Stimulated activated naive CD8-positive, alpha-beta T cell treated with anti-CD3 and anti-CD28 coated beads, Interleukin-15, amount 100 ng/mL, for 72 hours (primary cell): ENCODE data around the gene VAMP5.
"Not testable (repeated sequence)": the region's sequence is repeated elsewhere in the genome, so short reads cannot be mapped to it uniquely, and the experiment has no call there.

Source experiments
- ATAC-seq: fragments of 150-1000 bp; cut with Tn5 transposase; 2 replicates; pipeline ENCODE4 v1.10.0; 2021; ENCODE audit warnings: mild to moderate bottlenecking, moderate library complexity
- DNase-seq, 2 donors: peaks; one replicate each; pipeline ENCODE4 v3.0.0; 2021 to 2022
- H3K27ac Mint-ChIP-seq, 2 donors: one replicate each; pipeline ENCODE4 v1.8.0; 2022; ENCODE audit warnings: mild to moderate bottlenecking in 2 of 2, mixed read lengths in 2 of 2, moderate library complexity in 2 of 2
- H3K27me3 Mint-ChIP-seq: one replicate; pipeline ENCODE4 v1.8.0; 2022; ENCODE audit warnings: mixed read lengths
- H3K4me1 Mint-ChIP-seq: one replicate; pipeline ENCODE4 v1.8.0; 2022; ENCODE audit warnings: mild to moderate bottlenecking, mixed read lengths
- H3K4me3 Mint-ChIP-seq, 2 donors: one replicate each; pipeline ENCODE4 v1.8.0; 2022; ENCODE audit warnings: mild to moderate bottlenecking in 2 of 2, mixed read lengths in 2 of 2, moderate library complexity in 1 of 2
- H3K9me3 Mint-ChIP-seq, 2 donors: one replicate each; pipeline ENCODE4 v1.8.0; 2022; ENCODE audit warnings: mixed read lengths in 2 of 2

VAMP5 gene

DNA sequence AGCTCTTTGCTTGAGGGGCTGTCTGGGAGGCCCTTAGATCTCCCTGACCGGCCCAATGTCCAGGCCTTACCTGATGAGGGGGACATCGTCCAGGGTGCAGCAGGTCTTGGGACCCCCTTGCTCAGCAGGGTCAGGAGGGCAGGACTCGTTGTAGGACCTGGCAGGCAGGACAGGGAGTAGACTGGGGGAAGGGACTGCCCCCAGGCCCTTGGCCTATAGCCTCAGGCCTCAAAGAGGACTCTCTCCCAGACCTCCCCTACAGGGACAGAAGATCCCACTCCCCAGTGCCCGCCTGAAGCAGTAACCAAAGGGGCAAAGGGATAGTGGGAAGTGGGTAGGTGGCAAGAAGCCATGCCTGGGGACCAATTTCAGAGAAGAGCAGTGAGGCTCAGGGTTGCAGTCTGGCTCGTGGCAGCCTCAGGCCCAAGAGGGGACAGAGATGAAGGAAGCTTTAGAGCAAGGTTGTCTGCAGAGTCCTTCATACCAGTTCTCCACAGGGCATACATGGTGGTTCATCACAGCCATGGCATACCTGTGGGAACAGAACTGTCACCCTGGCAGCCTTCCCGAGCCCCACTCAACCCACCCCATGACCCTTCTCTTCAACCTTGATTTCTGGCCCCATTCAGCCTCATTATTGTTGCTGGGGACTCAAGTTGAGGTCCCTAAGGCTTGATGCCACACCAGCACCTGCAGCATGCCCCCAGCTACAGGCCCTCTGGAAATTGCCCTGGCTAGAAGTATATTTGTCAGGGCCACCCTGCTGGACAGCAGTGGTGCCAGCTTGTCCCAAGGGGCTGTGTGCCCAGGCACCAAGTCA lies 16.9 kb downstream of the VAMP5 start:
- Mint-ChIP-seq H3K4me1 (peaks cover 66% of the 10 kb centered on the region), H3K27me3 (no peaks in the 10 kb centered on the region), H3K27ac (peak overlapping the region in 1 of 2 donors; percentile 87), H3K9me3 (no peaks in the 10 kb centered on the region), H3K4me3 (peak overlapping the region; percentile 81 to 88)
- ATAC-seq (no peak), DNase-seq (no peak)

DNA sequence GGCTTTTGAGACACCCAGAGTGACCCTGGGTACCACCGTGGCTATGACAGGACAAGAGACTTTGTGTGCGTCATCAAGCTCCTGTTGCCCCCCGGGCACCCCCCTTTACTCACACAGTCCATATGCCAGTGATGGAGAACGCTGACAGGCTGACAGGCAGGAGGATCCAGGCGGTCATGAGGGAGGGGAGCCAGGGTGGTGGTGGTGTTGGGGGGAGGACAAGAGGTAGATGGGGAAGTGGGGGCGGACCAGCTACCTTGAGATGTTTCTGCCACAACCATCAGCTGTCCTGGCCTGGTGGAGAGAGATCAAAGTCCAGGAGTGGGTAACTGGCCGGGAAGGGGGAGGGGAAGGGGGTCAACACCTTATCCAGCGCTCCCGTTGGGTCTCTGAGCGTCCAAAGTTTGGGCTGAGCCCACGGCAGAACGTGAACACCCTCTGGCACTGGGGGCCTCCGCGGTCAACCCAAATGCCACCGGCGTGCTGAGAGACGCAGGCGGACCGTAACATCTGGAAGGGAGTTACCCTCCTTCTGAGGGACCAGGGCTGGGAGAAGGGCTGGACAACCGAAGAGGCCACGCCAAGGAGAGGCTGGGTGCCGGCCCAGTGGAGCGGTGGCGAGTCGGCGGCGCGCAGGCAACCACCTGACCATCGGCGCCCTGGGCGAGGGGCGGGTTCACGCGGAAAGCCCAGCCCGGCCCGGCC lies 17.7 kb downstream of the VAMP5 start:
- Mint-ChIP-seq H3K27ac (peak overlapping the region; percentile 46 to 87), H3K9me3 (no peaks in the 10 kb centered on the region)

DNA sequence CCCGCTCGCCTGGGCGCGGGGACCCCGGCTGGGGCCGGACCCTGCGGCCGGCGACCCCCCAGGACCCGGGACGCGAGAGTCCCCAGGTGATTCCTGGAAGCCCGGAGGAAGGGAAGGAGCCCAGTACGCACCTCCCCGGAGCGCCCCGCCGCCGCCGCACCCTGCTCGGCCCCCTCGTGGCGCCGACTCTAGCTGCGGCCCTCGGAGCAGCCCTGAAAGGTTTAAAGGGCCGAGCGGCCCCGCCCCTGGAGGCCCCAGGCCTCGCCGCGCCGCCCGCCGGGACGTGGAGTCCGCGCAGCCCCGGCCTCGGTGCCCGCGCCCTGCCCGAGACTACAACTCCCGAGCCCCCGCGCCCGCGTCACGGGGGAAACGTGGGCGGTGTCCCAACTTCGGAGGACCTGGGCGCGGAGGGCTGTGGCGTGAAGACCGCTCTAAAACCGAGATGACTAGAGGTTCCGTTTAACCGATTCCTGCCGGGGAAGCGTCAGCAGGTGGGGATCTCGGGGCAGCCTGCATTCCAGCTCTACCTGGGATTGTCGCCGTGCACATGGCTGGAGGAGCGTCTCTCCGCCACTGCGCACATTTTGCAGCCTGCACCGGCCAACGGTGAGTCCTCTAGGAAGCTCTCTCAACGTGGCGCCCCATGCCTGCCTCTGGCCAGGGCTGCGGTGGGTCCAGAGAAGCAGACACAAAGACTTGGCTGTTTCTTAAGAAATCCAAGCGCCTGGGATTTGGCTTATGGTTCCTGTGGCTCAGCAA lies 18.4 kb downstream of the VAMP5 start, which contains the start of gene TMEM150A:
TMEM150A (minus strand) TSS at position 223 of the 759 bp plus-strand sequence. CDS start 750 bp downstream, outside the sequence.
- Mint-ChIP-seq H3K4me3 (peak within 1 kb of the TSS; percentile 88 to 92), H3K4me1 (peaks cover 52% of the 10 kb centered on the region), H3K27ac (peak within 1 kb of the TSS; percentile 70 to 87), H3K27me3 (no peaks in the 10 kb centered on the region), H3K9me3 (no peaks in the 10 kb centered on the region)
- DNase-seq (peak; percentile 86 to 87), ATAC-seq (peak; percentile 95)

More for the DNA sequence above, 17.7 kb downstream of the VAMP5 start:
- DNase-seq (no peak), ATAC-seq (peak; percentile 27)
- H3K27me3 Mint-ChIP-seq, result no peaks in the 10 kb centered on the region
- H3K4me1 Mint-ChIP-seq, result peaks cover 59% of the 10 kb centered on the region
- H3K4me3 Mint-ChIP-seq, result peak overlapping the region; percentile 81 to 88

DNA sequence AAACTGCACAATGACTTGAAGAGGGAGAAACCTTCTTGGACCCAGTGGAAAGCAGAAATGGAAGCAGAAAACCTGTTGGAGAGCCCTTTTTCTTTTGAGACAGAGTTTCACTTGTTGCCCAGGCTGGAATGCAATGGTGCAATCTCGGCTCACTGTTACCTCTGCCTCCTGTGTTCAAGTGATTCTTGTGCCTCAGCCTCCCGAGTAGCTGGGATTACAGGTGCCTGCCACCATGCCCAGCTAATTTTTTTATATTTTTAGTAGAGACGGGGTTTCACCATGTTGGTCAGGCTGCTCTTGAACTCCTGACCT lies 19.9 kb downstream of the VAMP5 start:
- Mint-ChIP-seq H3K4me1 (peaks cover 55% of the 10 kb centered on the region), H3K4me3 (peak overlapping the region; percentile 85 to 92)
- H3K9me3 Mint-ChIP-seq, DNase-seq, H3K27me3 Mint-ChIP-seq, H3K27ac Mint-ChIP-seq, ATAC-seq: not testable (repeated sequence)

DNA sequence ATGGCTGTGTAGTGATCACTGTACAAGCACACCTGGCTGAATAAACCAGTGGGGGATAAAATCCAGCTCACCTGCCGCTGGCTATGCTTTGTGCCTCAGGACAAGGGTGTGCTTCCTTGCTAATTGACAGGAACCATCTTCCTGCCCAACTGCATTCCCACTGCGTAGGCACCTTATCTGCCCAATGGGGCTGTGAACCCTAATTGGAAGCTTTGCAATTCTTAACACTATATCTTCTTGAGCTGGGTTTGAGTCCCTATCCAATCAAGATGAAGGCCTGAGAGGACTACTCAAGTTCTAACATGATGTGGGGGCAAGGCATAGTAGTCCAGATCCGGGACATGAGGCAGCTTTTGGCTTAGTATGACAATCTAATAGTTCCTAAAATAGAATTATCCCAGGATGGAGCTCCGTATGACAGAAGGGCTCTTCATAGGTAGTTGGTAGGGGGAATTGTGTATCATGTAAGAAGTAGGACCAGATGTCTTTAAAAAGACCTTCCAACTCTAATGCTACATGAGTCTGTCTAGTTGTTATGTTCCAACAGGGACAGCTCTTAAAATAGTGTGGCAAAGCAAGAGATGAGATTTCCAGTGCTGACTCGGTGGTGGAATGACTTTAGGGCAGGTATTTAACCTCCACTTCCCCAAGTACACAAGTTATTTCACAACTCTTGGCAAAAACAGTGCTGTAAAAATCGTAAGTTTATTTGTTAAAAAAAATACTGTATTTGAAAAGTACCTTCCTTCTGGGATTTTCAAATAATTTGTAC lies 20.5 kb downstream of the VAMP5 start:
- no peak overlapping the region for H3K4me3 Mint-ChIP-seq

DNA sequence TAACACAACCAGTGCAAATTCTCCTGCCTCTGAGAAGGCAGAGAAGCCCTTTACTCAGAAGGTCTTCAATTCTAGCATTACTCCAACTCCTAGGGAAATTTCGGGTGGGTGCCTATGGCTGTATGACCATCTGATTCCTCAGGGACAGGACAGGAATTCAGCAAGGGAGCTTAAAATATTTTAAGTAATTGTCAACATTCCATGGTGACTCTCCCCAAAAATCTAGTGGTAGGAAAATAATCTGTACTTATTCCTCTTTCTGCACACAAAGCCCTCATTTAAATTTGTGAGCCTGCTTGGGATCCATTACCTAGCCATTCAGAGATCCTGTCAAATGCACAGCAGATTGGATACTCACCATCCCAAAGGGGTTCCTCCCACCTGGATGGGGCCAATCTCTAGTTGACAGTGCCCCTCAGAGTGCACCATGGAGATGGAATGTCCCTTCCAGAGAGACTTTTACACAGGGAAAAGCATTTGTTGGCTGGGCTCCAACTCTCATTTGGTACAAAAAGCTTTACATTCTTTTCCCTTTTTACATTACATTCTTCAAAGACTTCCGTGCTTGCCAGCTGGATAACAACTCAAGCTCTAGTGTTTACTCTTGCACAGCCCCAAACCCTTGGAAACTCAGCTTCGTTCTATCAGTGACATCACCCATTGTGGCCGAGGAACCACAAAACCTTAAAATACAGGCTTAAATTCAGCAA lies 21.3 kb downstream of the VAMP5 start:
- Mint-ChIP-seq H3K4me1 (peaks cover 54% of the 10 kb centered on the region), H3K27me3 (no peaks in the 10 kb centered on the region), H3K9me3 (no peaks in the 10 kb centered on the region), H3K27ac (no peak overlapping the region), H3K4me3 (no peak overlapping the region)
- ATAC-seq, result no peak
- no peak for DNase-seq

More for the DNA sequence above, 20.5 kb downstream of the VAMP5 start:
- ATAC-seq, result no peak
- no peaks in the 10 kb centered on the region for H3K9me3 Mint-ChIP-seq
- H3K27me3 Mint-ChIP-seq, result no peaks in the 10 kb centered on the region
- peaks cover 53% of the 10 kb centered on the region for H3K4me1 Mint-ChIP-seq
- no peak overlapping the region for H3K27ac Mint-ChIP-seq
- no peak for DNase-seq

DNA sequence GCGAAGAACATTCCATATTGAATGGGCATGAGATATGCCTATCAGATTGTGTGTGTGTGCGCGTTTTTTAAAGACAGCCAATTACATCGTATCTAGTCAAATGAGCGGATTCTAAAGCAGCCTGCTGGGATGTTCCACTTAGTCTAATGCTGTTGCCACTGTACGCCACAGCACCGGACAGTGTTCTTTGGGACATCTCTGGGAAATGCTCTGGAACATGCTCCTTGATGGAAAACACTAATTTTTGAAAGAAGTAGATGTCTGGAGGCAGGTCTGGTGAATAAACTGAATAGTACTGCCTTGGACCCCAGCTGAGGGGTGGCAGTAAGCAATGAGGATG lies 21.9 kb downstream of the VAMP5 start:
- H3K27ac Mint-ChIP-seq, result no peak overlapping the region
- no peaks in the 10 kb centered on the region for H3K27me3 Mint-ChIP-seq
- H3K4me3 Mint-ChIP-seq, result no peak overlapping the region
- H3K9me3 Mint-ChIP-seq, result no peaks in the 10 kb centered on the region
- no peak for DNase-seq
- H3K4me1 Mint-ChIP-seq, result peaks cover 53% of the 10 kb centered on the region
- no peak for ATAC-seq

DNA sequence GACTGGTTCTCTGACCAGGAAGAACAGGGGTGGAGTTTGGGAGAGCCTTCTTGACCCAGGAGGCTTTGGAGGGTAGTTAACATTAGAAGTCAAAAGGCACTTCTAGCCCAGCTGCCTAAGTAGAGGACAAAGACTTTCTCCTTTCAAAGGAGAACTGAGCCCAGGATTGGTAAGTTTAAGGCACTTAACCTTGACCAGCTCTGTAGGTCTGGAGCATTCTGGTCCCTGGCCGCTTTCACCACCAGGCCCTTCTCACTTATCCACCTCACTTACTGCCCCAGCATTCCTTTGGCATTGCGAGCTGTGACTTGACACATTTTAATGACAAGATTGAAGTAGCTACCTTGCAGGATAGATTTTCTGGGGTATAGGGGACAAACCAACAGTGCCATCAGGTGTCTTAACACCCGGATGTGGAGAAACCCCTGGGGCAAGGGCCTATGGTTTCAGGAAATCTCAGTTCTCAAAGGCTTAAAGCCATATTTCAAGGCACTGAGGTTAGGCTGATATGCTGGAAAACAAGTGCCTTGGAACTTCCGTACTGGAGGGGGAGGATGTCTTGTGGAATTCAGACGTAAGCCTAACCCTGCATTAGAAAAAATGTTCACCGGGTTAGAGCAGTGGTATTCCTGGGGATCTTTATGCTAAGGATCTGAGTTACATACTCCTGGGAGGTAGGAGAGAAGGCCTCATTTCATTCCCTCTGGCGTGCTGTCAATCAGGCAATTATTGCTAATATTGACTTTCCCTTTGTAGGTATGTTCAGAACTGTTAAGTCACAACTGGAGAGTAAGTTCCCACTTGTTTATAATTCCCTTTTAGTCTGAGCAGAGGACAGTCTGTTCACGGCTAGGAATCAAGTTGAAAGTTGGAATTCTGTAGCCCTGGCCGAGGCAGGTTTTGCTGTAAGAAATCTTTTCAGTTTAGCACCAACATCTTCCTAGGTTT lies 23.3 kb downstream of the VAMP5 start:
- peak overlapping the region in 1 of 2 donors; percentile 69 for H3K27ac Mint-ChIP-seq
- H3K9me3 Mint-ChIP-seq, result no peaks in the 10 kb centered on the region
- no peak for ATAC-seq
- H3K4me1 Mint-ChIP-seq, result peaks cover 43% of the 10 kb centered on the region
- H3K4me3 Mint-ChIP-seq, result peak overlapping the region in 1 of 2 donors; percentile 22
- no peak for DNase-seq
- no peaks in the 10 kb centered on the region for H3K27me3 Mint-ChIP-seq

DNA sequence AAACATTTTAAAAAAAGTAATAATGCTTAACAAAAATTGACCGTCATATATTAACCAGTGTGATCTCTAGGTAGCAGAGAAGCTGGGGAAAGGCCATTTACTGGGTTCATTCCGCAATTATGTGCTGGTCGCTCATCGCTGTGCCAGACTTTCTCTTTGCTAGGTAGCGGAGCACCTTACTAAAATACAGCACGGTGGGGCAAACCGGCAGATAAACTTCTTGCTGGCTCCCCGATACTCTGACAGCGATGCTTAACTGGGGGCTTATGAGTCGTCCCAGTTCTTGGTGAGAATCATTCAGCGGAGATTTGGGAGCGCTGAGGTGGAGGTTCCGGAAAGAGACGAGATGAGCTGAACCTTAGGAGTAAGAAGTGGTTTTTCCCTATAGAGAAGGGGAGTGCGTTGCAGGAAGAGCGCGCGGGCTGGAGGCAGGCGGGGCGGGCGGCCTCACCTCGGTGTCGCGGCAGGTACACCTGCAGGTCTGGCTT lies 27.0 kb downstream of the VAMP5 start:
- Mint-ChIP-seq H3K27ac (peak overlapping the region; percentile 98 to 99), H3K9me3 (no peaks in the 10 kb centered on the region), H3K4me1 (peaks cover 45% of the 10 kb centered on the region), H3K4me3 (peak overlapping the region; percentile 90 to 100), H3K27me3 (no peaks in the 10 kb centered on the region)
- DNase-seq (peak in 1 of 2 donors; percentile 16), ATAC-seq (no peak)

DNA sequence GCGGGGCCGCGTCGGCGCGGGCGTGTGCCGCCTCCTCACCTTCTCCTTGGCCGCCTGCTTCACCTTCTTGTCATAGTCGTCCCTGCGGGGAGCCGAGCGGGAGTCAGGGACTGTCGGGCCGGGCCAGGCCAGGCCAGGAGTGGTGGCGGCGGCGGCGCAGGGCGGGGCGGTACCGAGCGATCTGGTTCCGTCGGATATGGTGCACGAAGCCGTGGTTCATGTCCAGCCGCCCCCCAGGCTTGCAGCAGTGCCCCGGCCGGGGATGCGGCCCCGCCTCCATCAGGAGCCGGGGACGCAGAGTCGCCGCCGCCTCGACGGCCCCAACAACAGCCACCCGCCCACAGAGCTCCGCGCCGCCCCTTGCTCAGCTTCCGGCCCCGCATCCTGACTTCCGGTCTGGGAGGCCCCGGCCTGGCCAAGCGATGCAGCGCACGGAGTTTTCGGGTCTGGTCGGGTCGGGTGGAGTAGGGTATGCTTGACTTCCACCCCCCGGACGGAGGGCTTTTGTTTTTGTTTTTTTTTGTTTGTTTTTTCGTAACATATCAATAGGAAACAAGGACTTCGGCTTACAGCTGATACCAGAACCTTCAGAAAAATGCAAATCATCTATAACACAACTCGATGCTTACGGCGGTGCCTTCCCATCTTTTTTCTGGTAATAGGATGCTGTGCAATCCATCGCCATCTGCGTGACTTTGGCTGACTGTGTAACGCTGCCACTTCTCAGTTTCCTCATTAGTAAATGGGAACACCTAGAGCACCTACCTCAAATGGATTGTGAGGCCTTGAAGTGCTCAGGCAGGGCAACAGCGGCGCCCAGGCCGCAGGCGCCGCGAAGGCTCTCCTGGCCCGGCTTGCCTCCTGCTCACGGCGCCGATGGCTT lies 27.7 kb downstream of the VAMP5 start, which contains the start of gene C2orf68:
C2orf68 (minus strand) TSS at position 362 of the 883 bp plus-strand sequence; CDS start at position 280, 82 bp downstream.
- Mint-ChIP-seq H3K27me3 (no peaks in the 10 kb centered on the region), H3K27ac (peak within 1 kb of the TSS; percentile 98 to 99), H3K4me3 (peak within 1 kb of the TSS; percentile 90 to 100), H3K4me1 (peaks cover 45% of the 10 kb centered on the region), H3K9me3 (no peaks in the 10 kb centered on the region)
- ATAC-seq (peak; percentile 88), DNase-seq (peak; percentile 83 to 92)

DNA sequence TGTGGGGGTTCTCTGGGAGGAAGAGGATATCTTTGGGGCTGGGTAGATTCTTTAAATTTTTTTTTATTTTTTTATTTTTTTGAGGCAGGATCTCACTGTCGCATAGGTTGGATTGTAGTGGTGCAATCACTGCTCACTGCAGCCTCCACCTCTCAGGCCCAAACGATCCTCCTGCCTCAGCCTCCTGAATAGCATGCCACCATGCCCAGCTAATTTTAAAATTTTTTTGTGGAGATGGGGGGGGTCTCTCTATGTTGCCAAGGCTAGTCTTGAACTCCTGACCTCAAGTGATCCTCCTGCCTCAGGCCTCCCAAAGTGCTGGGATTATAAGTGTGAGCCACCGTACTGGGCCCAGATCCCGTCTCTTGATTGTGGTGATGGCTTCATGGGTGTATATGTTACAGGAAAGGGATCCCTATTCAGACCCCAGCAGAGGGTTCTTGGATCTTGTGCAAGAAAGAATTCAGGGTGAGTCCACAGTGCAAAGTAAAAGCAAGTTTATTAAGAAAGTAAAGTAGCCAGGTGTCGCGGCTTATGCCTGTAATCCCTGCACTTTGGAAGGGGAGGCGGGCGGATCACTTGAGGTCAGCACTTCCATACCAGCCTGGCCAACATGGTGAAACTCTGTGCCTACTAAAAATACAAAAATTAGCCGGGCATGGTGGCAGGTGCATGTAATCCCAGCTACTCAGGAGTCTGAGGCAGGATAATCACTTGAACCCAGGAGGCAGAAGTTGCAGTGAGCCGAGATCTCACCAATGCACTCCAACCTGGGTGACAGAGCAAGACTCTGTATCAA lies 29.7 kb downstream of the VAMP5 start:
- Mint-ChIP-seq H3K4me3 (peak overlapping the region in 1 of 2 donors; percentile 100), H3K4me1 (peaks cover 46% of the 10 kb centered on the region), H3K9me3 (no peaks in the 10 kb centered on the region), H3K27me3 (no peaks in the 10 kb centered on the region), H3K27ac (no peak overlapping the region)
- ATAC-seq, result no peak
- DNase-seq, result no peak

DNA sequence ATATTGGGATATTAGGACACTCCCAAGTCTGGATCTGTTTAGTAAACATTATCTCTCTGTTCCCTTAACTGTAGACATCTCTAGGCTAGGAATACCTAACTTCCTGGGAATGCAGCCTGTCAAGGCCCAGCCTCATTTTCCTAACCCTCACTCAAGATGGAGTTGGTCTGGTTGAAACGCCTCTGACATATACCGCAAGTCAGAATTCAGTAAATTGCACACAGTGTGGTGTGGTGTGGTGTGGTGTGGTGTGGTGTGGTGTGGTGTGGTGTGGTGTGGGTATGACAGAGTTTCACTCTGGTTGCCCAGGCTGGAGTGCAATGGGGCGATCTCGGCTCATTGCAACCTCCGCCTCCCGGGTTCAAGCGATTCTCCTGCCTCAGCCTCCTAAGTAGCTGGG lies 30.5 kb downstream of the VAMP5 start:
- not testable (repeated sequence) for ATAC-seq, H3K27me3 Mint-ChIP-seq, H3K9me3 Mint-ChIP-seq, H3K27ac Mint-ChIP-seq, DNase-seq, H3K4me3 Mint-ChIP-seq
- peaks cover 42% of the 10 kb centered on the region for H3K4me1 Mint-ChIP-seq
